Liver (tissue), 9 donors: Measurements from ENCODE around the gene TUBGCP6. TPM values are rescaled to one million over a fixed set of nuclear protein-coding genes. Genes with fewer than 3 reads are reported as not detected.
A peak's percentile ranks its signal among the peaks of the same experiment; 100 is the strongest.
"Not testable (repeated sequence)": the region's sequence is repeated elsewhere in the genome, so short reads cannot be mapped to it uniquely, and the experiment has no call there.

Experiments used
- DNase-seq: peaks from one replicate; pipeline ENCODE4 v3.0.0-alpha.2; 2017; ENCODE audit warnings: low spot score
- H3K27ac ChIP-seq, 2 donors: one replicate each; pipeline ENCODE4 v1.7.0; 2013; ENCODE audit warnings: inconsistent platforms in 2 of 2, low read length in 2 of 2, control low read depth in 1 of 2, low read depth in 1 of 2, mild to moderate bottlenecking in 1 of 2
- H3K27me3 ChIP-seq, 4 donors: one replicate each; pipeline versions ENCODE4 v1.6.1 to v1.7.0; 2013; ENCODE audit warnings: low read length in 3 of 4, inconsistent platforms in 1 of 4, mild to moderate bottlenecking in 1 of 4, moderate library complexity in 1 of 4; ENCODE audit not compliant: control insufficient read depth in 4 of 4, insufficient read depth in 4 of 4
- H3K36me3 ChIP-seq, 4 donors: one replicate each; pipeline versions ENCODE4 v1.6.1 to v1.7.0; 2013; ENCODE audit warnings: low read length in 3 of 4, mild to moderate bottlenecking in 3 of 4, low read depth in 1 of 4, moderate library complexity in 1 of 4; ENCODE audit not compliant: control insufficient read depth in 4 of 4, insufficient read depth in 3 of 4
- H3K4me1 ChIP-seq, 4 donors: one replicate each; pipeline versions ENCODE4 v1.6.1 to v1.7.0; 2013; ENCODE audit warnings: low read length in 3 of 4, mild to moderate bottlenecking in 3 of 4, moderate library complexity in 1 of 4; ENCODE audit not compliant: control insufficient read depth in 4 of 4, insufficient read depth in 4 of 4
- H3K4me3 ChIP-seq, 3 donors: one replicate each; pipeline versions ENCODE4 v1.6.1 to v1.7.0; 2013; ENCODE audit warnings: low read length in 3 of 3, control low read depth in 1 of 3, low read depth in 1 of 3, mild to moderate bottlenecking in 1 of 3
- H3K9ac ChIP-seq, 2 donors: one replicate each; pipeline ENCODE4 v1.7.0; 2013; ENCODE audit warnings: low read length in 2 of 2, mild to moderate bottlenecking in 2 of 2, moderate library complexity in 2 of 2, control low read depth in 1 of 2, low read depth in 1 of 2
- H3K9me3 ChIP-seq, 4 donors: one replicate each; pipeline versions ENCODE4 v1.6.1 to v1.7.0; 2013; ENCODE audit warnings: low read length in 3 of 4; ENCODE audit not compliant: control insufficient read depth in 4 of 4
- CTCF ChIP-seq: fragments of 150-350 bp; IDR thresholded peaks from 2 replicates; pipeline ENCODE4 v1.5.1; 2017; ENCODE audit warnings: improper control_type of control experiment, low read depth, low read length; ENCODE audit not compliant: missing input control
- FOXA1 ChIP-seq: IDR thresholded peaks from 2 replicates; pipeline ENCODE4 v1.6.1; 2016; ENCODE audit warnings: antibody characterized with exemption
- HNF4A ChIP-seq, 2 donors: conservative IDR thresholded peaks; 2 replicates each; pipeline ENCODE4 v1.6.1; 2016; ENCODE audit warnings: antibody characterized with exemption in 2 of 2, mild to moderate bottlenecking in 2 of 2
- HNF4G ChIP-seq: IDR thresholded peaks from 2 replicates; pipeline ENCODE4 v1.6.1; 2016; ENCODE audit warnings: antibody characterized with exemption
- RAD21 ChIP-seq, 2 donors: IDR thresholded peaks; 2 replicates each; pipeline ENCODE4 v1.6.1; 2016; ENCODE audit warnings: antibody characterized with exemption in 2 of 2, mild to moderate bottlenecking in 2 of 2
- RXRA ChIP-seq, 2 donors: IDR thresholded peaks; 2 replicates each; pipeline ENCODE4 v1.6.1; 2017 to 2018; ENCODE audit warnings: antibody characterized with exemption in 2 of 2, mild to moderate bottlenecking in 1 of 2
- TAF1 ChIP-seq: conservative IDR thresholded peaks from 2 replicates; pipeline ENCODE4 v1.6.1; 2016; ENCODE audit warnings: antibody characterized with exemption, mild to moderate bottlenecking
- WGBS: extraction: QIAGEN DNeasy Blood & Tissue Kit; methylation state at CpG from one replicate; pipeline ENCODE4 v1.1.7; 2013; 5-methylcytosine and 5-hydroxymethylcytosine counted together
- polyA plus RNA-seq, 2 donors: library from polyadenylated mRNA; stranded (reverse) in 1 of 2; unstranded in 1 of 2; fragments of 200-250 nt in 1 of 2; fragments of >200 nt in 1 of 2; fragmentation: Nextera tagmentation in 1 of 2; extraction: Ambion mirVana in 1 of 2; gene quantifications; one replicate each; pipeline versions ENCODE4 v1.2.1 to v1.2.3, GENCODE V29; 2013 to 2015
- total RNA-seq, 2 donors: library from RNA; depleted of rRNA; stranded (reverse); fragments of >200 nt; gene quantifications; one replicate each; pipeline ENCODE4 v1.2.3, GENCODE V29; 2014
- donor health status: healthy.
- donor health status: healthy.
- donor health status: healthy.
- donor health status: healthy.
- donor health status: healthy.

Gene TUBGCP6
- total and polyA plus RNA-seq, 4 donors: 9.3 to 31.7 (median 16.4) TPM

- H3K27ac ChIP-seq: no peak overlapping the region
- WGBS: 21% methylated on average over 7 of the region's 7 CpGs
- peak; percentile 36 for TF ChIP-seq CTCF
- TF ChIP-seq RXRA (IDR thresholded peaks at IDR 0.05): no peak
- peak in 1 of 2 donors; percentile 69 for TF ChIP-seq RAD21 (IDR thresholded peaks at IDR 0.05)
Measured at GRCh38 chr22:50274311-50274710, 29.5 kb upstream of the TUBGCP6 start.

GRCh38 chr22:50273781-50274180, 29.0 kb upstream of the TUBGCP6 start:
- DNase-seq, H3K27me3 ChIP-seq, H3K4me3 ChIP-seq, H3K27ac ChIP-seq, H3K9me3 ChIP-seq, H3K9ac ChIP-seq: not testable (repeated sequence)
- peaks cover 19 to 32% (median 25%) of the 10 kb centered on the region in 4 donors for H3K4me1 ChIP-seq
- H3K36me3 ChIP-seq: peaks cover 6 to 31% (median 15%) of the 10 kb centered on the region in 4 donors
- 81% methylated on average over 10 of the region's 10 CpGs for WGBS

More at GRCh38 chr22:50274311-50274710, 29.5 kb upstream of the TUBGCP6 start:
- peaks cover 6 to 36% (median 20%) of the 10 kb centered on the region in 4 donors for H3K36me3 ChIP-seq
- H3K9ac ChIP-seq: no peak overlapping the region
- H3K9me3 ChIP-seq: no peaks in the 10 kb centered on the region
- no peak for DNase-seq
- no peaks in the 10 kb centered on the region for H3K27me3 ChIP-seq
- no peak overlapping the region for H3K4me3 ChIP-seq
- peaks cover 15 to 27% (median 23%) of the 10 kb centered on the region in 4 donors for H3K4me1 ChIP-seq

- not testable (repeated sequence) for DNase-seq, H3K27ac ChIP-seq, H3K9ac ChIP-seq, H3K27me3 ChIP-seq, H3K9me3 ChIP-seq, H3K4me3 ChIP-seq
- peaks cover 1 to 27% (median 14%) of the 10 kb centered on the region in 4 donors for H3K36me3 ChIP-seq
- peaks cover 24 to 37% (median 27%) of the 10 kb centered on the region in 4 donors for H3K4me1 ChIP-seq
- WGBS: 52% methylated on average over 11 of the region's 11 CpGs
Measured at GRCh38 chr22:50273352-50273751, 28.5 kb upstream of the TUBGCP6 start.

GRCh38 chr22:50272044-50272802, 27.4 kb upstream of the TUBGCP6 start:
- WGBS: 47% methylated on average over 26 of the region's 26 CpGs
- Histone ChIP-seq H3K27me3 (no peaks in the 10 kb centered on the region), H3K4me3 (no peak overlapping the region), H3K9ac (no peak overlapping the region), H3K4me1 (peaks cover 30 to 47% (median 36%) of the 10 kb centered on the region in 4 donors), H3K36me3 (peaks cover 0 to 17% (median 8%) of the 10 kb centered on the region in 4 donors), H3K27ac (no peak overlapping the region), H3K9me3 (no peaks in the 10 kb centered on the region)
- DNase-seq: no peak
- TF ChIP-seq HNF4A (conservative IDR thresholded peaks at IDR 0.05) (no peak), FOXA1 (no peak), TAF1 (no peak), HNF4G (no peak)
